Keratinocyte (primary cell): ENCODE measurements around the gene HBB. TPM values are rescaled to one million over a fixed set of nuclear protein-coding genes. Genes with fewer than 3 reads are reported as not detected.

Experiments
- DNase-seq: peaks from one replicate; pipeline ENCODE4 v3.0.0-alpha.2; 2011; ENCODE audit warnings: low read depth, missing footprints, low spot score
- FAIRE-seq: peaks from 2 replicates; lab custom pipeline; 2011; peaks lifted over from hg19 to GRCh38; lab: Jason Lieb, UNC
- H2AFZ ChIP-seq: 2 replicates; pipeline ENCODE4 v1.6.0; 2012; ENCODE audit warnings: low read length, control low read depth, inconsistent platforms; ENCODE audit not compliant: control insufficient read depth
- H3K27ac ChIP-seq: 2 replicates; pipeline ENCODE4 v1.5.1; 2011; ENCODE audit warnings: low read length; ENCODE audit not compliant: control insufficient read depth, insufficient read depth
- H3K27me3 ChIP-seq: 3 replicates; pipeline ENCODE4 v1.6.0; 2011; ENCODE audit warnings: low read length; ENCODE audit not compliant: control insufficient read depth, insufficient read depth; ENCODE audit errors: extremely low read depth
- H3K36me3 ChIP-seq, 2 experiments: 2 replicates in 1 of 2; 3 replicates in 1 of 2; pipeline ENCODE4 v1.5.1; 2011; ENCODE audit warnings: low read length in 2 of 2, mild to moderate bottlenecking in 1 of 2; ENCODE audit not compliant: control insufficient read depth in 2 of 2, insufficient read depth in 2 of 2; ENCODE audit errors: extremely low read depth in 1 of 2
- H3K4me1 ChIP-seq: 3 replicates; pipeline ENCODE4 v1.5.1; 2011; ENCODE audit warnings: low read length; ENCODE audit not compliant: control insufficient read depth, insufficient read depth; ENCODE audit errors: extremely low read depth
- H3K4me2 ChIP-seq: 3 replicates; pipeline ENCODE4 v1.6.0; 2011; ENCODE audit warnings: low read depth, low read length; ENCODE audit not compliant: control insufficient read depth, insufficient read depth; ENCODE audit errors: extremely low read depth
- H3K4me3 ChIP-seq, 3 experiments: fragments of 200-600 bp in 1 of 3; sonication (generic) in 1 of 3; 2 replicates in 2 of 3; 3 replicates in 1 of 3; pipeline ENCODE4 v1.5.1; 2011 to 2016; ENCODE audit warnings: low read length in 3 of 3, mild to moderate bottlenecking in 3 of 3, control low read depth in 2 of 3, inconsistent platforms in 1 of 3, low read depth in 1 of 3, mixed read lengths in 1 of 3, mixed run types in 1 of 3, moderate library complexity in 1 of 3; ENCODE audit not compliant: control insufficient read depth in 2 of 3, insufficient read depth in 2 of 3; ENCODE audit errors: extremely low read depth in 1 of 3
- H3K79me2 ChIP-seq: 2 replicates; pipeline ENCODE4 v1.6.0; 2012; ENCODE audit warnings: low read length; ENCODE audit not compliant: control insufficient read depth, insufficient read depth
- H3K9ac ChIP-seq: 3 replicates; pipeline ENCODE4 v1.6.0; 2011; ENCODE audit warnings: low read length; ENCODE audit not compliant: control insufficient read depth, insufficient read depth; ENCODE audit errors: extremely low read depth
- H3K9me1 ChIP-seq: 3 replicates; pipeline ENCODE4 v1.6.0; 2011; ENCODE audit warnings: low read length; ENCODE audit not compliant: control insufficient read depth, insufficient read depth; ENCODE audit errors: extremely low read depth
- H3K9me3 ChIP-seq: 2 replicates; pipeline ENCODE4 v1.5.1; 2012; ENCODE audit warnings: low read depth, low read length; ENCODE audit not compliant: control insufficient read depth
- H4K20me1 ChIP-seq: 3 replicates; pipeline ENCODE4 v1.6.0; 2011; ENCODE audit warnings: low read length; ENCODE audit not compliant: control insufficient read depth, insufficient read depth; ENCODE audit errors: extremely low read depth
- EZH2 ChIP-seq: IDR thresholded peaks from one replicate; pipeline ENCODE4 v1.6.1; 2012; ENCODE audit warnings: inconsistent platforms, mild to moderate bottlenecking, low read length, moderate library complexity
- dilution Hi-C: fragments of 300-500 bp; cut with MboI; formaldehyde crosslinking; loops from one replicate; pipeline ENCODE4 v1.7.0; 2020; ENCODE audit warnings: low sequenced_read_pairs; ENCODE audit not compliant: extremely low pct_ligation_motif_present
- polyA plus RNA-seq, 5 experiments: library from polyadenylated mRNA; depleted of rRNA in 3 of 5; stranded (reverse) in 3 of 5; stranded (forward) in 1 of 5; unstranded in 1 of 5; fragments of >200 nt; gene quantifications; 1 replicate in 1 of 5; 2 replicates in 3 of 5; 3 replicates in 1 of 5; pipeline versions ENCODE4 v1.2.1 to v1.2.3, GENCODE V29; 2011 to 2012; ENCODE audit warnings: missing spikeins in 2 of 5, low read depth in 1 of 5, low replicate concordance in 1 of 5
- TF ChIP-seq, protein P1 (sequence below), 3 experiments: IDR thresholded peaks in 1 of 3; conservative IDR thresholded peaks in 1 of 3; optimal IDR thresholded peaks in 1 of 3; 2 replicates in 2 of 3; 3 replicates in 1 of 3; pipeline versions ENCODE3 to v1.5.1; 2011; ENCODE audit warnings: low read length in 3 of 3, mild to moderate bottlenecking in 3 of 3, moderate library complexity in 2 of 3, control low read depth in 1 of 3, inconsistent platforms in 1 of 3; ENCODE audit not compliant: insufficient read depth in 2 of 3; ENCODE audit errors: extremely low read depth in 1 of 3

The HBB gene
- polyA plus RNA-seq, 1 donor (not counting 4 experiments of a cell fraction or from before 2014, with no cell fraction given) = not detected

GRCh38 chr11:5228124-5228523 lies 1.3 kb upstream of the HBB start:
- Histone ChIP-seq H3K27ac (no peak overlapping the region), H3K4me3 (no peak overlapping the region), H3K9me1 (no peaks in the 10 kb centered on the region), H3K27me3 (no peaks in the 10 kb centered on the region), H3K36me3 (no peaks in the 10 kb centered on the region), H3K9ac (no peak overlapping the region), H2AFZ (no peak overlapping the region), H4K20me1 (no peaks in the 10 kb centered on the region), H3K9me3 (no peaks in the 10 kb centered on the region), H3K79me2 (no peaks in the 10 kb centered on the region), H3K4me2 (no peak overlapping the region), H3K4me1 (no peaks in the 10 kb centered on the region)
- FAIRE-seq (no peak), DNase-seq (no peak)
- dilution Hi-C loops = no loop called here
- TF ChIP-seq, protein P1, sequence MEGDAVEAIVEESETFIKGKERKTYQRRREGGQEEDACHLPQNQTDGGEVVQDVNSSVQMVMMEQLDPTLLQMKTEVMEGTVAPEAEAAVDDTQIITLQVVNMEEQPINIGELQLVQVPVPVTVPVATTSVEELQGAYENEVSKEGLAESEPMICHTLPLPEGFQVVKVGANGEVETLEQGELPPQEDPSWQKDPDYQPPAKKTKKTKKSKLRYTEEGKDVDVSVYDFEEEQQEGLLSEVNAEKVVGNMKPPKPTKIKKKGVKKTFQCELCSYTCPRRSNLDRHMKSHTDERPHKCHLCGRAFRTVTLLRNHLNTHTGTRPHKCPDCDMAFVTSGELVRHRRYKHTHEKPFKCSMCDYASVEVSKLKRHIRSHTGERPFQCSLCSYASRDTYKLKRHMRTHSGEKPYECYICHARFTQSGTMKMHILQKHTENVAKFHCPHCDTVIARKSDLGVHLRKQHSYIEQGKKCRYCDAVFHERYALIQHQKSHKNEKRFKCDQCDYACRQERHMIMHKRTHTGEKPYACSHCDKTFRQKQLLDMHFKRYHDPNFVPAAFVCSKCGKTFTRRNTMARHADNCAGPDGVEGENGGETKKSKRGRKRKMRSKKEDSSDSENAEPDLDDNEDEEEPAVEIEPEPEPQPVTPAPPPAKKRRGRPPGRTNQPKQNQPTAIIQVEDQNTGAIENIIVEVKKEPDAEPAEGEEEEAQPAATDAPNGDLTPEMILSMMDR (optimal IDR thresholded peaks at IDR 0.05 in 1 of 3, IDR thresholded peaks at IDR 0.05 in 1 of 3, conservative IDR thresholded peaks at IDR 0.05 in 1 of 3; ENCODE audit: extremely low read depth in 1 of 3, insufficient read depth in 2 of 3, low read length in 3 of 3) = no peak
- no peak for TF ChIP-seq EZH2

DNA sequence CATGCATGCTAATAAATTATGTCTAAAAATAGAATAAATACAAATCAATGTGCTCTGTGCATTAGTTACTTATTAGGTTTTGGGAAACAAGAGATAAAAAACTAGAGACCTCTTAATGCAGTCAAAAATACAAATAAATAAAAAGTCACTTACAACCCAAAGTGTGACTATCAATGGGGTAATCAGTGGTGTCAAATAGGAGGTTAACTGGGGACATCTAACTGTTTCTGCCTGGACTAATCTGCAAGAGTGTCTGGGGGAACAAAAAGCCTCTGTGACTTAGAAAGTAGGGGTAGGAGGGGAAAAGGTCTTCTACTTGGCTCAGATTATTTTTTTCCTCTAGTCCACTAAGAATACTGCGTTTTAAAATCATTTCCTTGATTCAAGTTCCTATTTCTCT lies 810 bp upstream of the HBB start:
- dilution Hi-C loops = no loop called here
- H3K9me3 ChIP-seq = no peaks in the 10 kb centered on the region
- TF ChIP-seq EZH2 = no peak
- TF ChIP-seq, protein P1 (optimal IDR thresholded peaks at IDR 0.05 in 1 of 3, IDR thresholded peaks at IDR 0.05 in 1 of 3, conservative IDR thresholded peaks at IDR 0.05 in 1 of 3; ENCODE audit: extremely low read depth in 1 of 3, insufficient read depth in 2 of 3, low read length in 3 of 3) = no peak

More for the DNA sequence above, 810 bp upstream of the HBB start:
- H3K9me1 ChIP-seq = no peaks in the 10 kb centered on the region
- H3K27me3 ChIP-seq = no peaks in the 10 kb centered on the region
- DNase-seq (no peak), FAIRE-seq (no peak)
- no peak overlapping the region for H2AFZ ChIP-seq
- no peaks in the 10 kb centered on the region for H3K4me1 ChIP-seq
- H3K36me3 ChIP-seq = no peaks in the 10 kb centered on the region
- no peak overlapping the region for H3K27ac ChIP-seq
- no peak overlapping the region for H3K4me3 ChIP-seq
- no peaks in the 10 kb centered on the region for H3K79me2 ChIP-seq
- H3K4me2 ChIP-seq = no peak overlapping the region
- no peaks in the 10 kb centered on the region for H4K20me1 ChIP-seq
- no peak overlapping the region for H3K9ac ChIP-seq
